HG03565 (cell line): ENCODE measurements around the gene NDN.
"Not testable (repeated sequence)": the region's sequence is repeated elsewhere in the genome, so short reads cannot be mapped to it uniquely, and the experiment has no call there.

Experiments used
- ATAC-seq: cut with Tn5 transposase; IDR thresholded peaks from one replicate; pipeline ENCODE4 v1.9.1; 2021; ENCODE audit warnings: mild to moderate bottlenecking, moderate library complexity; ENCODE audit not compliant: unreplicated experiment

NDN gene

GRCh38 chr15:23687143-23687470 lies at the start of gene NDN:
Gene NDN (minus strand): TSS chr15:23687305. CDS start chr15:23687217, 88 bp downstream.
- no peak for ATAC-seq

GRCh38 chr15:23736033-23736673 lies 49.0 kb upstream of the NDN start:
- ATAC-seq = no peak

- ATAC-seq = no peak
These were observed 47.8 kb upstream of the NDN start for GRCh38 chr15:23734862-23735261.

GRCh38 chr15:23713874-23714656 lies 27.0 kb upstream of the NDN start:
- ATAC-seq = not testable (repeated sequence)

GRCh38 chr15:23708332-23708731 lies 21.2 kb upstream of the NDN start:
- ATAC-seq = no peak

- no peak for ATAC-seq
These were observed 8.2 kb upstream of the NDN start for GRCh38 chr15:23695282-23695681.

- ATAC-seq = no peak
These were observed 7.5 kb upstream of the NDN start for GRCh38 chr15:23694592-23694991.

GRCh38 chr15:23690450-23690852 lies 3.3 kb upstream of the NDN start:
- ATAC-seq = no peak

GRCh38 chr15:23690015-23690414 lies 2.9 kb upstream of the NDN start:
- ATAC-seq = no peak

- no peak for ATAC-seq
These were observed 501 bp downstream of the NDN start for GRCh38 chr15:23686466-23687142.

GRCh38 chr15:23671481-23671880 lies 15.6 kb downstream of the NDN start:
- ATAC-seq = no peak

GRCh38 chr15:23670970-23671369 lies 16.1 kb downstream of the NDN start:
- ATAC-seq = no peak

- ATAC-seq = no peak
These were observed 23.9 kb downstream of the NDN start for GRCh38 chr15:23663232-23663631.

GRCh38 chr15:23648920-23649515 lies 38.1 kb downstream of the NDN start:
- no peak for ATAC-seq

- no peak for ATAC-seq
These were observed 39.4 kb downstream of the NDN start, which contains the start of gene MAGEL2 for GRCh38 chr15:23647421-23648370. Gene MAGEL2 (minus strand): TSS chr15:23647867. CDS start chr15:23647742, 125 bp downstream.

GRCh38 chr15:23647001-23647295 lies 40.2 kb downstream of the NDN start:
- ATAC-seq = no peak

- ATAC-seq = no peak
These were observed 40.7 kb downstream of the NDN start for GRCh38 chr15:23646165-23647000.

GRCh38 chr15:23645371-23646164 lies 41.5 kb downstream of the NDN start:
- ATAC-seq = no peak

- no peak for ATAC-seq
These were observed 42.3 kb downstream of the NDN start for GRCh38 chr15:23644829-23645228.
